ENCODE data around the gene BOD1L2.

BOD1L2 gene

GRCh38 chr18:57146956-57147636 lies at the start of gene BOD1L2:
TSS of gene BOD1L2 (plus strand) at chr18:57147087. CDS start at chr18:57147313, 226 bp downstream.
- no peak for DNase-seq

- no peak for DNase-seq
Measured at GRCh38 chr18:57107140-57107832, 39.6 kb upstream of the BOD1L2 start.

GRCh38 chr18:57110290-57110689 lies 36.6 kb upstream of the BOD1L2 start:
- no peak for DNase-seq

GRCh38 chr18:57113799-57114420 lies 33.0 kb upstream of the BOD1L2 start:
- DNase-seq, result no peak

GRCh38 chr18:57116598-57117132 lies 30.2 kb upstream of the BOD1L2 start:
- DNase-seq, result no peak

GRCh38 chr18:57121542-57122112 lies 25.3 kb upstream of the BOD1L2 start:
- no peak for DNase-seq

GRCh38 chr18:57122936-57123510 lies 23.9 kb upstream of the BOD1L2 start:
- DNase-seq, result no peak

- no peak for DNase-seq
Measured at GRCh38 chr18:57125627-57126026, 21.3 kb upstream of the BOD1L2 start.

GRCh38 chr18:57128220-57128932 lies 18.5 kb upstream of the BOD1L2 start:
- DNase-seq, result no peak

GRCh38 chr18:57131101-57131500 lies 15.8 kb upstream of the BOD1L2 start:
- peak; percentile 39 for DNase-seq

- peak; percentile 78 for DNase-seq
Measured at GRCh38 chr18:57131782-57132181, 15.1 kb upstream of the BOD1L2 start.

- no peak for DNase-seq
Measured at GRCh38 chr18:57134618-57135135, 12.2 kb upstream of the BOD1L2 start.

GRCh38 chr18:57135699-57136098 lies 11.2 kb upstream of the BOD1L2 start:
- DNase-seq, result no peak

- no peak for DNase-seq
Measured at GRCh38 chr18:57137847-57138246, 9.0 kb upstream of the BOD1L2 start.

- no peak for DNase-seq
Measured at GRCh38 chr18:57141208-57142129, 5.4 kb upstream of the BOD1L2 start.

- no peak for DNase-seq
Measured at GRCh38 chr18:57142324-57142723, 4.6 kb upstream of the BOD1L2 start.

GRCh38 chr18:57143265-57143664 lies 3.6 kb upstream of the BOD1L2 start:
- DNase-seq, result no peak

- DNase-seq, result no peak
Measured at GRCh38 chr18:57148263-57148662, 1.4 kb downstream of the BOD1L2 start.

- no peak for DNase-seq
Measured at GRCh38 chr18:57149051-57149450, 2.2 kb downstream of the BOD1L2 start.

- DNase-seq, result no peak
Measured at GRCh38 chr18:57149531-57149930, 2.6 kb downstream of the BOD1L2 start.

- no peak for DNase-seq
Measured at GRCh38 chr18:57150081-57150480, 3.2 kb downstream of the BOD1L2 start.
